Neural progenitor cell (in vitro differentiated cells): Measurements from ENCODE around the gene TRAF7.

ENCODE experiments used
- EZH2 ChIP-seq: fragments of 200-600 bp; sonication (generic); IDR thresholded peaks from 2 replicates; pipeline ENCODE4 v1.6.1; 2017; ENCODE audit warnings: antibody characterized with exemption, mild to moderate bottlenecking, moderate library complexity
- EZH2phosphoT487 ChIP-seq: fragments of 200-600 bp; sonication (generic); IDR thresholded peaks from 2 replicates; pipeline ENCODE4 v1.6.1; 2017; ENCODE audit warnings: antibody characterized with exemption
- TF ChIP-seq, protein P1 (sequence below): fragments of 200-600 bp; sonication (generic); IDR thresholded peaks from 2 replicates; pipeline ENCODE4 v1.5.1; 2017; ENCODE audit warnings: antibody characterized with exemption, mild to moderate bottlenecking

- TF ChIP-seq, protein P1, sequence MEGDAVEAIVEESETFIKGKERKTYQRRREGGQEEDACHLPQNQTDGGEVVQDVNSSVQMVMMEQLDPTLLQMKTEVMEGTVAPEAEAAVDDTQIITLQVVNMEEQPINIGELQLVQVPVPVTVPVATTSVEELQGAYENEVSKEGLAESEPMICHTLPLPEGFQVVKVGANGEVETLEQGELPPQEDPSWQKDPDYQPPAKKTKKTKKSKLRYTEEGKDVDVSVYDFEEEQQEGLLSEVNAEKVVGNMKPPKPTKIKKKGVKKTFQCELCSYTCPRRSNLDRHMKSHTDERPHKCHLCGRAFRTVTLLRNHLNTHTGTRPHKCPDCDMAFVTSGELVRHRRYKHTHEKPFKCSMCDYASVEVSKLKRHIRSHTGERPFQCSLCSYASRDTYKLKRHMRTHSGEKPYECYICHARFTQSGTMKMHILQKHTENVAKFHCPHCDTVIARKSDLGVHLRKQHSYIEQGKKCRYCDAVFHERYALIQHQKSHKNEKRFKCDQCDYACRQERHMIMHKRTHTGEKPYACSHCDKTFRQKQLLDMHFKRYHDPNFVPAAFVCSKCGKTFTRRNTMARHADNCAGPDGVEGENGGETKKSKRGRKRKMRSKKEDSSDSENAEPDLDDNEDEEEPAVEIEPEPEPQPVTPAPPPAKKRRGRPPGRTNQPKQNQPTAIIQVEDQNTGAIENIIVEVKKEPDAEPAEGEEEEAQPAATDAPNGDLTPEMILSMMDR: no peak
- TF ChIP-seq EZH2 (no peak), EZH2phosphoT487 (no peak)
Observed at GRCh38 chr16:2186064-2186463, 30.5 kb downstream of the TRAF7 start.
